Esophagus squamous epithelium (tissue), 5 donors: ENCODE results near the gene SLC35F3. TPM values are rescaled to one million over a fixed set of nuclear protein-coding genes. Genes with fewer than 3 reads are reported as not detected.

ENCODE experiments used
- DNase-seq: peaks from one replicate; lab custom pipeline; 2025; lab: John Stamatoyannopoulos, UW
- H3K27ac ChIP-seq, 4 donors: fragments of 200-600 bp; sonication (generic); one replicate each; pipeline ENCODE4 v1.5.1; 2016 to 2019; ENCODE audit warnings: mild to moderate bottlenecking in 1 of 4
- H3K27me3 ChIP-seq, 4 donors: fragments of 200-600 bp; sonication (generic); 1 replicate in 3 of 4; 2 replicates in 1 of 4; pipeline versions ENCODE4 v1.5.1 to v1.6.0; 2017 to 2021; ENCODE audit warnings: antibody characterized with exemption in 1 of 4
- H3K36me3 ChIP-seq, 3 donors: fragments of 200-600 bp; sonication (generic); one replicate each; pipeline ENCODE4 v1.5.1; 2016 to 2019
- H3K4me1 ChIP-seq, 3 donors: fragments of 200-600 bp; sonication (generic); one replicate each; pipeline ENCODE4 v1.5.1; 2017 to 2019
- H3K4me3 ChIP-seq, 4 donors: fragments of 200-600 bp; sonication (generic); 1 replicate in 3 of 4; 2 replicates in 1 of 4; pipeline ENCODE4 v1.5.1; 2016 to 2019; ENCODE audit warnings: mild to moderate bottlenecking in 2 of 4, moderate library complexity in 1 of 4
- H3K9me3 ChIP-seq, 3 donors: fragments of 200-600 bp; sonication (generic); one replicate each; pipeline ENCODE4 v1.5.1; 2016 to 2019
- CTCF ChIP-seq, 6 experiments: fragments of 450-650 bp in 4 of 6; fragments of 200-600 bp in 2 of 6; sonication (generic) in 2 of 6; IDR thresholded peaks; one replicate each; pipeline ENCODE4 v1.5.1; 2016 to 2019; ENCODE audit warnings: antibody characterized with exemption in 6 of 6, mild to moderate bottlenecking in 4 of 6, moderate library complexity in 4 of 6
- POLR2A ChIP-seq, 4 donors: fragments of 450-650 bp; IDR thresholded peaks; one replicate each; pipeline ENCODE4 v1.6.1; 2017; ENCODE audit warnings: antibody characterized with exemption in 4 of 4, mild to moderate bottlenecking in 4 of 4, moderate library complexity in 3 of 4
- WGBS, 2 donors: methylation state at CpG; one replicate each; pipeline ENCODE4 v1.1.5; 2018; 5-methylcytosine and 5-hydroxymethylcytosine counted together
- intact Hi-C: fragments of 100-400 bp; cut with DNase I; formaldehyde crosslinking; loops from one replicate; pipeline ENCODE4 v1.15.0; 2022
- total RNA-seq, 4 donors: library from RNA; depleted of rRNA; stranded (reverse); fragments of >200 nt; gene quantifications; one replicate each; pipeline ENCODE4 v1.1.0, GENCODE V29; 2016
- donor health status: DM: yes; HTN: yes; CAD: no.

The SLC35F3 gene
- total RNA-seq, 4 donors from 2014 or later: 0.13 to 0.99 (median 0.55) TPM

DNA sequence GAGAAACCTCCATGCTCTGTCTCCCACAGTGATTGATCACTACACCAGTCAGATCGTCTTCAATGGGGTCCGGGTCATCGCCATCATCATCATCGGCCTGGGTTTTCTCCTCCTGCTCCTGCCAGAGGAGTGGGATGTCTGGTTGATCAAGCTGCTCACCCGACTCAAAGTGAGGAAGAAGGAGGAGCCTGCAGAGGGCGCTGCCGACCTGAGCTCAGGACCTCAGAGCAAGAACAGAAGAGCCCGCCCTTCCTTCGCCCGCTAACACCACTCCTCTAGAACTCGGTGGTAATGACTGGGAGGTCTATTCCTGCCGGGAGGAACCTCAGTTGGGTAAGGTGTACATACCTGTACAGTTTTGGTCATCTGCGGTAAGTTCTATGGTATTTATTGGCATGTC lies 418.5 kb downstream of the SLC35F3 start:
- DNase-seq: no peak
- H3K9me3 ChIP-seq: no peaks in the 10 kb centered on the region
- H3K4me1 ChIP-seq: peaks cover 0 to 15% (median 0%) of the 10 kb centered on the region in 3 donors
- intact Hi-C loops: loop anchor here (10.0 kb wide), 1 partner anchor 168 kb away; no protein-coding TSS in a partner anchor
- H3K36me3 ChIP-seq: no peaks in the 10 kb centered on the region
- TF ChIP-seq POLR2A (IDR thresholded peaks at IDR 0.05) (no peak), CTCF (IDR thresholded peaks at IDR 0.05) (peak in 1 of 6 experiments; percentile 19)
- no peak overlapping the region for H3K27ac ChIP-seq
- H3K27me3 ChIP-seq: peaks cover 0 to 45% (median 0%) of the 10 kb centered on the region in 4 donors
- 37 to 49% methylated on average over 10 to 11 of the region's 13 CpGs for WGBS, 2 donors
- no peak overlapping the region for H3K4me3 ChIP-seq

GRCh38 chr1:234324821-234325220 lies 420.3 kb downstream of the SLC35F3 start:
- Histone ChIP-seq H3K27me3 (peaks cover 0 to 33% (median 0%) of the 10 kb centered on the region in 4 donors), H3K4me1 (peaks cover 0 to 15% (median 0%) of the 10 kb centered on the region in 3 donors), H3K9me3 (no peaks in the 10 kb centered on the region), H3K27ac (no peak overlapping the region), H3K36me3 (no peaks in the 10 kb centered on the region), H3K4me3 (no peak overlapping the region)
- WGBS, 2 donors: 85 to 92% methylated on average over 5 to 6 of the region's 6 CpGs
- DNase-seq: no peak
- intact Hi-C loops: loop anchor here (10.0 kb wide), 1 partner anchor 170 kb away; no protein-coding TSS in a partner anchor
- no peak for TF ChIP-seq POLR2A (IDR thresholded peaks at IDR 0.05)
- TF ChIP-seq CTCF (IDR thresholded peaks at IDR 0.05): no peak

DNA sequence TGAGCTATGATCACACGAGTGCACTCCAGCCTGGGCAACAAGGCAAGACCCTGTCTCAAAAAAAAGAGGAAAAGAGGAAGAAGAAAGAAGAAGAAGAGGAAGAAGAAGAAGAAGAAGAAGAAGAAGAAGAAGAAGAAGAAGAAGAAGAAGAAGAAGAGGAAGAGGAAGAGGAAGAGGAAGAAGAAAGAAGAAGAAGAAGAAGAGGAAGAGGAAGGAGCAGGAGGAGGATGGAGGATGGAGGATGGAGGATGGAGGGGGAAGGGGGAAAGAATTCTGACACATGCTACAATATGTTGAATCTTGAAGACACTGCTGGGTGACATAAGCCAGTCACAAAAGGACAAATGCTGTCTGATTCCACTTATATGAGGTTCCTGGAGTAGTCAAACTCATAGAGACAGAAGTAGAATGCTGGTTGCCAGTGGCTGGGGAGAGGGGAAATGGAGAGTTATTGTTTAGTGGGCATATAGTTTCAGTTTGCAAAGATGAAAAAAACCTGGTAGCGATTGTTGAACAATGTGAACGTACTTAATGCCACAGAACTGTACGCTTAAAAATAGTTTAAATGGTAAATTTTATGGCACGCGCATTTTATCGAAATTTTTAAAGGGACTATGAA lies 421.5 kb downstream of the SLC35F3 start:
- peak overlapping the region in 1 of 4 donors; percentile 15 for H3K27ac ChIP-seq
- peaks cover 0 to 38% (median 0%) of the 10 kb centered on the region in 4 donors for H3K27me3 ChIP-seq
- no peaks in the 10 kb centered on the region for H3K36me3 ChIP-seq
- WGBS, 2 donors: 70 to 78% methylated on average over 7 of the region's 7 CpGs
- intact Hi-C loops: loop anchor here (10.0 kb wide), 1 partner anchor 171 kb away; no protein-coding TSS in a partner anchor
- no peak for TF ChIP-seq CTCF (IDR thresholded peaks at IDR 0.05)
- no peak for TF ChIP-seq POLR2A (IDR thresholded peaks at IDR 0.05)
- no peaks in the 10 kb centered on the region for H3K9me3 ChIP-seq
- DNase-seq: no peak
- H3K4me1 ChIP-seq: peaks cover 0 to 13% (median 0%) of the 10 kb centered on the region in 3 donors
- peak overlapping the region in 2 of 4 donors; percentile 37 to 41 for H3K4me3 ChIP-seq

GRCh38 chr1:234326497-234327366 lies 422.3 kb downstream of the SLC35F3 start:
- Histone ChIP-seq H3K27me3 (peaks cover 0 to 42% (median 0%) of the 10 kb centered on the region in 4 donors), H3K9me3 (no peaks in the 10 kb centered on the region), H3K36me3 (no peaks in the 10 kb centered on the region), H3K4me1 (peaks cover 0 to 11% (median 0%) of the 10 kb centered on the region in 3 donors), H3K27ac (peak overlapping the region in 1 of 4 donors; percentile 15), H3K4me3 (peak overlapping the region in 2 of 4 donors; percentile 37 to 41)
- intact Hi-C loops: loop anchor here (10.0 kb wide), 1 partner anchor 172 kb away; no protein-coding TSS in a partner anchor
- no peak for TF ChIP-seq POLR2A (IDR thresholded peaks at IDR 0.05)
- TF ChIP-seq CTCF (IDR thresholded peaks at IDR 0.05): peak; percentile 61 to 80 (median 64)
- no peak for DNase-seq
- 24 to 28% methylated on average over 19 to 20 of the region's 20 CpGs for WGBS, 2 donors
